ENCODE results near the gene SPRTN. TPM values are rescaled to one million over a fixed set of nuclear protein-coding genes. Genes with fewer than 3 reads are reported as not detected.

Gene SPRTN
- total and polyA plus RNA-seq, 8 donors, result 3.2 to 62.5 (median 15.1) TPM

DNA sequence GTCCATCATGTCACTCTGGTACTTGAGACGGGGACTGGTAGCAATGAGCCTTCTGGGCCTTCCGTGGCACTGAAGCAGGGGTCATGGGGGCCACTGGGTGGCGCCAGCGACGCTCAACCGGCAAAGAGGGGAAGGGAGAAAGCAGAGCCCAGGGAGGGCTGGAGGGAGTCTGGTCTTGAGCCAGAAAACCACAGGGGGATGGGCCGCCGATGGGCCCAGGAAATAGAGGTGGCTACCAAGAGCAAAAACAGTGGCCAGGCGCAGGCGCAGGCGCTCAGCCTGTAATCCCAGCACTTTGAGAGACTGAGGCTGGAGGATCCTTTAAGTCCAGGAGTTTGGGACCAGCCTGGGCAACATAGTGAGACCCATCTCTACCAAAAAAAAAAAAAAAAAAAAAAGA is 22.2 kb upstream of the SPRTN start:
- Histone ChIP-seq H3K4me1 (no peaks in the 10 kb centered on the region), H3K27me3 (no peaks in the 10 kb centered on the region), H3K36me3 (no peaks in the 10 kb centered on the region), H3K27ac (no peak overlapping the region), H3K4me3 (no peak overlapping the region), H3K9me3 (no peaks in the 10 kb centered on the region)
- no peak for TF ChIP-seq POLR2AphosphoS5 (IDR thresholded peaks at IDR 0.05)
- TF ChIP-seq, protein P1, sequence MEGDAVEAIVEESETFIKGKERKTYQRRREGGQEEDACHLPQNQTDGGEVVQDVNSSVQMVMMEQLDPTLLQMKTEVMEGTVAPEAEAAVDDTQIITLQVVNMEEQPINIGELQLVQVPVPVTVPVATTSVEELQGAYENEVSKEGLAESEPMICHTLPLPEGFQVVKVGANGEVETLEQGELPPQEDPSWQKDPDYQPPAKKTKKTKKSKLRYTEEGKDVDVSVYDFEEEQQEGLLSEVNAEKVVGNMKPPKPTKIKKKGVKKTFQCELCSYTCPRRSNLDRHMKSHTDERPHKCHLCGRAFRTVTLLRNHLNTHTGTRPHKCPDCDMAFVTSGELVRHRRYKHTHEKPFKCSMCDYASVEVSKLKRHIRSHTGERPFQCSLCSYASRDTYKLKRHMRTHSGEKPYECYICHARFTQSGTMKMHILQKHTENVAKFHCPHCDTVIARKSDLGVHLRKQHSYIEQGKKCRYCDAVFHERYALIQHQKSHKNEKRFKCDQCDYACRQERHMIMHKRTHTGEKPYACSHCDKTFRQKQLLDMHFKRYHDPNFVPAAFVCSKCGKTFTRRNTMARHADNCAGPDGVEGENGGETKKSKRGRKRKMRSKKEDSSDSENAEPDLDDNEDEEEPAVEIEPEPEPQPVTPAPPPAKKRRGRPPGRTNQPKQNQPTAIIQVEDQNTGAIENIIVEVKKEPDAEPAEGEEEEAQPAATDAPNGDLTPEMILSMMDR (IDR thresholded peaks at IDR 0.05), result peak in 3 of 7 experiments; percentile 16 to 40 (median 26)
- TF ChIP-seq EP300 (IDR thresholded peaks at IDR 0.05), result no peak
- TF ChIP-seq POLR2A (IDR thresholded peaks at IDR 0.05), result no peak
- 42 to 47% (median 44%) methylated on average over 11 of the region's 11 CpGs for WGBS, 5 donors
- intact Hi-C loops (cut with DNase I; ENCODE audit: low total_unique reads), result no loop called here
- DNase-seq, result peak; percentile 44 to 49

DNA sequence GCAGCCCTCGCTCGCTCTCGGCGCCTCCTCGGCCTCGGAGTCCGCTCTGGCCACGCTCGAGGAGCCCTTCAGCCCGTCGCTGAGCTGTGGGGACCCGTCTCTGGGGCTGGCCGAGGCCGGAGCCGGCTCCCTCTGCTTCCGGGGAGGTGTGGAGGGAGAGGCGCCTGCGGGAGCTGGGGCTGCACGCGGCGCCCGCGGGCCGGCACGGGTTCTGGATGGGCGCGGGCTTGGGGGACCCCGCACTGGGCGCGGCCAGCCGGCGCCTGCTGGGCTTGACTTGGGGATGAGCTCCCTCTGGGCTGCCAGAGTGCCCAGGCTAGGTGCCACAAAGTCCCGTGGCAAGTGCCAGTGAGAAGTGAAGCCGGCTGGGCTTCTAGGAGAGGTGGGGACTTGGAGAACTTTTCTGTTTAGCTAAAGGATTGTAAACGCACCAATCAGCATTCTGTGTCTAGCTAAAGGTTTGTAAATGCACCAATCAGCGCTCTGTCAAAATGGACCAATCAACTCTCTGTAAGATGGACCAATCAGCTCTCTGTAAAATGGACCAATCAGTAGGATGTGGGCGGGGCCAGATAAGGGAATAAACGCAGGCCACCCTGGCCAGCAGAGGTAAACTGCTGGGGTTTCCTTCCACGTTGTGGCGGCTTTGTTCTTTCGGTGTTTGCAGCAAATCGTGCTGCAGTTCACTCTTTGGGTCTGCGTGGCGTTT is 20.6 kb upstream of the SPRTN start:
- WGBS, 5 donors, result 92 to 96% (median 94%) methylated on average over 30 to 44 of the region's 44 CpGs
- Histone ChIP-seq H3K27me3 (no peaks in the 10 kb centered on the region), H3K36me3 (no peaks in the 10 kb centered on the region), H3K4me1 (no peaks in the 10 kb centered on the region), H3K9me3 (no peaks in the 10 kb centered on the region), H3K4me3 (no peak overlapping the region), H3K27ac (no peak overlapping the region)
- intact Hi-C loops (cut with DNase I; ENCODE audit: low total_unique reads), result no loop called here
- TF ChIP-seq EP300 (IDR thresholded peaks at IDR 0.05), result no peak
- no peak for TF ChIP-seq POLR2A (IDR thresholded peaks at IDR 0.05)
- TF ChIP-seq POLR2AphosphoS5 (IDR thresholded peaks at IDR 0.05), result no peak
- TF ChIP-seq, protein P1 (IDR thresholded peaks at IDR 0.05), result no peak
- no peak for DNase-seq

DNA sequence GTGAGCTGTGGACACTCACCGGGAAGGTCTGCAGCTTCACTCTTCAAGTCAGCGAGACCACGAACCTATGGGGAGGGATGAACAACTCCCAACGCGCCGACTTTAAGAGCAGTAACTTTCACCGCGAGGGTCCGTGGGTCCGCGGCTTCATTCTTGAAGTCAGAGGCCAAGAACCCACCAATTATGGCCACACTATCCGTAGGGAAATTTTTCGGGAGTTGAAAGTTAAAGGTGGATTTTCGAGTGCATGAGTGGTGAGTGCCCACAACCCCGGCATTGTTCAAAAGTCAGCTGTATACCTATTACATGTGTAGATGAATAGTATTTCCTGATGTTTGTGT is 20.1 kb upstream of the SPRTN start:
- no peak overlapping the region for H3K27ac ChIP-seq

DNA sequence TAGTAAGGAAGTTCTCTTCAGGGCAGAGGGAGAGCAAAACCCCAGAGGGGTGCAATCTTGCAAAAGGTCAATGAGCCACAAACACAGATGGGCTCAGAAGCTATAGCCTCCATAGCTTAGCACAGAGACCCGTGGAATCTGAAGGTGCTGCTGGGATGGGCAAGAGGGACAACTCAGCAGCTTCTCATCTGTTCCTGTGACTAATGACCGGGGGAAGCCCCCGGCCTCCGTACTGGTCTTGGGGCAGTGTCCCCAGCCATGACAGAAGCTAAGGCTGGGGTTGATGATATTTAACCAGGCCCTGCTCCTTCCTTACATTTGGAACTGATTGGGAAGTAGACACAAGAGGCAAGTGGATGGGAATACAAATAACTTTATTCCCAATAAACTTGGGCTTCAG is 19.5 kb upstream of the SPRTN start:
- H3K27ac ChIP-seq, result no peak overlapping the region
- no peaks in the 10 kb centered on the region for H3K9me3 ChIP-seq
- 93 to 96% (median 95%) methylated on average over 4 of the region's 4 CpGs for WGBS, 5 donors
- H3K27me3 ChIP-seq, result no peaks in the 10 kb centered on the region
- no peaks in the 10 kb centered on the region for H3K36me3 ChIP-seq
- no peak overlapping the region for H3K4me3 ChIP-seq
- DNase-seq, result no peak
- H3K4me1 ChIP-seq, result no peaks in the 10 kb centered on the region
- intact Hi-C loops (cut with DNase I; ENCODE audit: low total_unique reads), result no loop called here
- TF ChIP-seq POLR2AphosphoS5 (IDR thresholded peaks at IDR 0.05) (no peak), EP300 (IDR thresholded peaks at IDR 0.05) (no peak), POLR2A (IDR thresholded peaks at IDR 0.05) (no peak)
- TF ChIP-seq, protein P1 (IDR thresholded peaks at IDR 0.05), result no peak

More for the DNA sequence above, 20.1 kb upstream of the SPRTN start:
- 93 to 97% (median 96%) methylated on average over 15 of the region's 15 CpGs for whole genome bisulfite sequencing, 5 donors
- DNase-seq, result no peak
- no peak for TF ChIP-seq EP300 (IDR thresholded peaks at IDR 0.05)
- TF ChIP-seq POLR2AphosphoS5 (IDR thresholded peaks at IDR 0.05), result no peak
- no peak for TF ChIP-seq POLR2A (IDR thresholded peaks at IDR 0.05)
- TF ChIP-seq, protein P1 (IDR thresholded peaks at IDR 0.05), result no peak
- Histone ChIP-seq H3K4me1 (no peaks in the 10 kb centered on the region), H3K4me3 (no peak overlapping the region), H3K27me3 (no peaks in the 10 kb centered on the region), H3K9me3 (no peaks in the 10 kb centered on the region), H3K36me3 (no peaks in the 10 kb centered on the region)
- intact Hi-C loops (cut with DNase I; ENCODE audit: low total_unique reads), result no loop called here

Measured in stomach (tissue), 9 donors.